Esophagus squamous epithelium (tissue), 4 donors: ENCODE results near the gene ARSI.

Experiments
- CTCF ChIP-seq, 6 experiments: fragments of 450-650 bp in 4 of 6; fragments of 200-600 bp in 2 of 6; sonication (generic) in 2 of 6; IDR thresholded peaks; one replicate each; pipeline ENCODE4 v1.5.1; 2016 to 2019; ENCODE audit warnings: antibody characterized with exemption in 6 of 6, mild to moderate bottlenecking in 4 of 6, moderate library complexity in 4 of 6
- POLR2A ChIP-seq, 4 donors: fragments of 450-650 bp; IDR thresholded peaks; one replicate each; pipeline ENCODE4 v1.6.1; 2017; ENCODE audit warnings: antibody characterized with exemption in 4 of 4, mild to moderate bottlenecking in 4 of 4, moderate library complexity in 3 of 4

GRCh38 chr5:150281987-150282386 is 20.7 kb downstream of the ARSI start:
- TF ChIP-seq CTCF (IDR thresholded peaks at IDR 0.05) (no peak), POLR2A (IDR thresholded peaks at IDR 0.05) (no peak)
